Fibroblast of skin of right biceps (primary cell): ENCODE measurements around the gene HNF1B.
"Not testable (repeated sequence)": the region's sequence is repeated elsewhere in the genome, so short reads cannot be mapped to it uniquely, and the experiment has no call there.

Source experiments
- DNase-seq: peaks from one replicate; pipeline ENCODE4 v3.0.0-alpha.2; 2013

Gene HNF1B

DNA sequence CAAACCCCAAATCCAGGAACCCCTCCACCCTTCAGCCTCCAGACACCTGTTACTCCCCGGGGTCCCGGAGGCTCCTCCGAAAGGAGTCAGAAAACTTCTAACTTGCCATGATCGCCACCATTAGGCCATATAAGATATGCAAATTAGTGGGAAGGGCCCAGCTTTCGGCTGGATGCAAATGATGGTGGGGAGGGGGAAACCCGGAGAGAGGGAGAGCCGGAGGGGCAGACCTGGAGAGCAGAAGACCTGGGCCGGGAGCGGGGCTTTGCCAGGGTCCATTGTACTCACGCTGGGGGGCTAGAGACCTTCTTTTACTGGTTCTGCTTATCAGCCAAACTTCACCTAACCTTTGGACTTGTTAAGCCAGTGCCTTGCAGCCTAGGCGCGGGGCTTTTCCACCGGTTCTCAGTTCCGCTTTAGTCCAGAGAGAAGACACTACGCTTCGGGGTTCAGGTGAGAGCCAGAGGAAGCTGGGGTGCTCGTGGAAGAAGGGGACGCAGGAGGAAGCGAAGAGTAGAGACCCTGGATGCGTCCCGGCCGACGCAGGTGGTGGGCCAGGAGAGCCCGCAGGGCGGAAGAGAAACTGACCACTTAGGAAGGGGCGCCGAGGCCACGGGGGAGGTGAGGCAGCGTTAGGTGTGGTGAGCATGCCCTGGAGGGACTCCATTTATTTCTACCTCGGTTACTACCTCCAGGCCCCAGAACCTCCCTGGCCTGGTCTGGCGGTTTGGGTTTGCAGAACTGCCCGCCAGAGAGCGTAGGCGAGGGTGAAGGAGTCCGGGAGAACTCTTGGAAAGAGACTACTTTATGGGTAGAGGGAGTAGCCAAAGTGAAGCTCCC lies at the start of gene HNF1B:
Gene HNF1B (minus strand): TSS at position 99 of the 840 bp plus-strand sequence. CDS start 175 bp downstream, outside the sequence.
- no peak for DNase-seq

DNA sequence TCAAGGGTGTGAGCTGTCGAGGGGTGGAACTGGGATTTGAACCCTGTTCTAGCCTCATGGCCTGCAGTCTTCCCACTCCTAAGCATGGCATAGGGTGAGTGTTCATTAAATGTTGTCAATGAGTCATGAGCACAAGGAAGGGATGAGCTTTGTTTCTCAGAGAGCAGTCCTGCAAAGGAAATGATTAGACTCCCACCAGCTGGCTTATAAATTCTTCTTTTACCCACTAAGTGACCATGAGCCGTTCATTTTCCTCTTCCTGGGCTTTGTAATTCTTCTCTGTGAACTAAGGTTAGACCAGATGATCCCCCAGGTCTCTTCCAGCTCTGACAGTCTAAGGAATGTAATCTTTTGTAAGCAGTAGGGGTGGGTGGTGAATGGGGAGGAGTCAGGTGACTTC lies 47.9 kb upstream of the HNF1B start:
- DNase-seq = peak; percentile 66

- peak; percentile 30 for DNase-seq
These were observed 46.9 kb upstream of the HNF1B start for GRCh38 chr17:37791447-37792399.

GRCh38 chr17:37789771-37790541 lies 45.1 kb upstream of the HNF1B start:
- DNase-seq = no peak

DNA sequence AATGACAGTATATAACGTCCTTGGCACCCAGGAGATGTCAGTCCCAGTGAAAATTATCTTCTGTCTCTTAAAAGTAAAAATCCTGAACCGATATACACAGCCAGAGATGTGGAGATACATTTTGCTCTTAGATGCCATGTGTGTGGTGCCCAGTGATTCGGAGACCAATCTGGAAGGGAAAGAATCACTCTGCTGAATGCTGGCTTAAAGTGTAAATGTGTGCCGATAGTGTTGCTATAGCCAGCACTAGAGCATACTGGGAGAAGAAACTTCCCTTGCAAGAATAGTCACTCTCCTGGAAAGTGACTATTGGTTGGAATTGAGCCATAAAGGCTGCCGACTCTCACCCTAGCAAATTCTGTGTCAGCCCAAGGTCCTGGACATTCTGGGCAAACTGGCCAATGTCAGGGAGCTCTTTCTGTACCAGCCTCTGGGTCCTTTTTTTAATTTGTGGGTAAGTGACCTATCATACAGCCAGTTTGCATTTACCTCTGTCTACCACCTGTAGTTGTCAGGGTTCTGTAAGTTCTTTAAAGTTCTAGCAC lies 44.2 kb upstream of the HNF1B start:
- DNase-seq = no peak

- no peak for DNase-seq
These were observed 43.7 kb upstream of the HNF1B start for GRCh38 chr17:37788526-37788925.

DNA sequence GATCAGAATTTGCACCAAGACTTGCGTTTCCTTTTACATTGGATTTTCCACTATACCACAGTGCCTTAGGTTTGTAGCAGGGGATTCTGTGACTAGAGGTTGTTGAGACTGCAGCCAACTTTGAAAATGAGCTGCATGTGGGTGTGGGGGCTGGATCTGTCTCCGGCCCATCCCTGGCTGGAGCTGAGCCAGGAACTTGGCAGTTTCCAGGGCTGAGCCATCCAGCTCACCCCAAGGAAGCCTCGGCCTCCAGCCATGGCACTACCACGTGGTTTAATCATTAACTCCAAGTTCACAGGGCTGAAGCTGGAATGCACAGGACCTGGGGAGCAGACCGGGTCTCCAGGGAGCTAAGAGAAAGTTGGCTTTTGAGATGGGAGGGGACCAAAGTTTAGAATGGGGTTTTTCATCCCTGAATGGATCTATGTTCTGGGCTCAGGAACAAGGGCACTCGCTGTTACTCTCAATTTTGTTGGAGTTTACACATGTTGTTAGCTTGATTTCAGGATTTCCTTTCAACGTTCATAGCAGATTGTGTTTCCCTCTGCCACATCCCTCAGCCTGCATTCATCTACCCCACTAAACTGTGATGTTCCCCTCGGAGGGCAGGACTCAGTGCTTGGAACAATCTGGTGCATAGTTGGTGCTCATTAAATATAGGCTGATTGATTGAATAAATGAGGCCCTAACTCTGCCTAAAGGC lies 42.3 kb upstream of the HNF1B start:
- peak; percentile 31 for DNase-seq

- no peak for DNase-seq
These were observed 41.6 kb upstream of the HNF1B start for GRCh38 chr17:37786481-37786880.

GRCh38 chr17:37782460-37782859 lies 37.6 kb upstream of the HNF1B start:
- not testable (repeated sequence) for DNase-seq

DNA sequence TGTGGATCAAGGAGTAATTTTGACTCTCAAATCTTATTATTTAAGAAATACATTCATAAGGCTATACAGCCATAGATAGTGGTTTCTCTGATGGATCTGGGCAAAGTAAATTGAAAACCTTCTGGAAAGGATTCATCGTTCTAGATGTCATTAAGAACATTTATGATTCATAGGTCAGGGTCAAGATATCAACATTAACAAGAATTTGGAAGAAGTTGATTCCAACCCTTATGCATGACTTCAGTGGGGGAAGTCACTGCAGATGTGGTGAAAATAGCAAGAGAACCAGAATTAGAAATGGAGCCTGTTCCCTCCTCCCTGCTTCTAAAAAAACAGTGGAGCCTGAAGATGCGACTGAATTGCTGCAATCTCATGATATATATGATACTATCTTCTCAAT lies 36.6 kb upstream of the HNF1B start:
- DNase-seq = no peak

DNA sequence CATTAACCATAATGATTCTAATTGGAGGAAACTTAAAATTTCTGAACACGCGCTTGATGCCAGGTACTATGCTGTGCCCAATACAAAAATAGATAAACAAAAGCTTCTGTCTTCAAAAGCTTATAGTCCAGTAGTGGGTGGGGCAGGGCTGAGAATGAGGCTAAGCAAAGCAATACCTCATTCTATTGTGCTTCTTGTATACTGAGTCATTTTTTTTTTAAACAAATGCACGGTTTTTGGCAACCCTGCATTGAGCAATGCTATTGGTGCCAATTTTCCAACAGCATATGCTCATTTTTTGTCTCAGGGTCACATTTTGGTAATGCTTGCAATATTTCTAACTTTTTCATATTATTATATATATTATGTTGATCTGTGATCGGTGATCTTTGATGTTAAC lies 34.7 kb upstream of the HNF1B start:
- DNase-seq = peak; percentile 35

GRCh38 chr17:37774504-37774903 lies 29.6 kb upstream of the HNF1B start:
- DNase-seq = no peak

- DNase-seq = no peak
These were observed 28.1 kb upstream of the HNF1B start for GRCh38 chr17:37772982-37773381.

DNA sequence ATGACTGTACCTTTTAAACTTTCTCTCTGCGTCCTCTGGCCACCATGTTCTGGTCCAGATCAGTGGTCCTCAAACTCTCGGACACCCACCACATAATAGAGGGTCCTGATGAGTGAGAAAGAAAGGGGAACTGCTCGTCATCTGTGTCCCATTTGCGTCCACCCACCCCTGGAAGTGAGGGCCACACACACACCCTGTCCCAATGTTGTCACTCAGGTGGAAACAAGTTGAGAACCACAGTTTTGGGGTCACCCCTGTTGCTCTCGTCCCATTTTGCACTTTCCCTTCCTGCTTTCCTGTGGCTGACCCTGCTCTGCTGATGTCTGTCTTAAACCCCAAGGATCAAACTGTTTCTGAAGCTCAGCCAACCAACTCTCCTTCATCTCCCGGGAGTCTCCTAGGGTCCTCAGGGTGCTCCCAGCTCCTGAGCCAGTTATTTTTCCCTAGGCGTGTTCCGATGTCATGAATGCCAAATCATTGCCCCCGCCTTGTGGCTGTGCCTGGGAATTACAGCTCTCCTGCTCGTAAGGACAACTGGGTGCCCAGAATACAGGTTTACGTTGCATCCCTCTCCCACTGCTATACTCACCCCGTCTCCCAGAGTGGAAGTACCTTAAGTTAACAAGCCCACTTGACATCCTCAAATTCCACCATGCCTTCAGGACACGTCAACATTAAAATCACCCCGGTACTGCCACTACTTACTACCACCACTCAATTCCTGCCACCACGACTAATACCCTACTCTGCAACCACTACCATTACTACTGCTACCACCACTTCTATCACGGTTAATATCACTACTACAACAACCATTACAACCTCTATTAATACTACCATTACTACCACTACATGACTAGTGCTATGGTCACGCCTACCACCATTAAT lies 26.0 kb upstream of the HNF1B start:
- peak; percentile 64 for DNase-seq

DNA sequence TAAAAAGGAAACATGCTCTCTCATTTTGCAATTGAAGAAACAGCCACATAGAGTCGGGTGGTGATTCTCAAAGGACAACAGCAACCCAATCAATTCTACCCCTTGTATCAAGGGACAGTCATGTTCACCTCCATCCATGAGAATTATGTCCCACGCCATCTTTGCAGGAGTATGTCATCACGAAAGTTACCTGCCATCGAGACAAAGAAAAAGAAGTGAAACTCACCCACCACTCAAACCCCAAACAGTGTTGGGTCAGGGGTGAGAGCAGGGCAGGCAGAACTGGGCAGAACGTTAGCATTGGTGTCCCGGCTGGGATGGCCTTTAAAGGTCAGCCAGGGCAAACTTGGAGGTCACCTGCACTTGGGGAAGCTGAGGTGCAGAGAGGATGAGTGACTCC lies 24.2 kb upstream of the HNF1B start:
- DNase-seq = no peak

GRCh38 chr17:37768438-37768837 lies 23.6 kb upstream of the HNF1B start:
- no peak for DNase-seq

- DNase-seq = no peak
These were observed 22.1 kb upstream of the HNF1B start for GRCh38 chr17:37766971-37767370.

DNA sequence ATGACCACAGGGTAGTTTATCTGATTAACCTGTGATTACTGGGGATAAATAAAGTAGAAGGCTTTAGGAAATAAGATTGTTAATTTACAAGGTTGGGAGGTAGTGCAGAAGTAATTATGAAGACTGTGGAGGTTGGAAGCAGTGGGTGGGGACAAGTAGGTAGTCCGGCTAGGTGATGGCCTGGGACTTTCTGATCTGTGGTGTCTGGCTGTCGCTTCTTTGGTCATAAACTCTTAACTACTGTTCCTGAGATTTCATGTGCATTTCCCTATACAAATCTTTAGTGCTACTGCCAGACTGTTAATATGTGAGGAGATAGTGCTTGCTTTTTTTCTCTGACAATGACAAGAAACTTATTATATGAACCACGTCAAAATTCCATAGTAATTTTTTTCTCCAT lies 19.5 kb upstream of the HNF1B start:
- no peak for DNase-seq

- no peak for DNase-seq
These were observed 17.8 kb upstream of the HNF1B start for GRCh38 chr17:37762666-37763065.

GRCh38 chr17:37761961-37762360 lies 17.1 kb upstream of the HNF1B start:
- DNase-seq = no peak

DNA sequence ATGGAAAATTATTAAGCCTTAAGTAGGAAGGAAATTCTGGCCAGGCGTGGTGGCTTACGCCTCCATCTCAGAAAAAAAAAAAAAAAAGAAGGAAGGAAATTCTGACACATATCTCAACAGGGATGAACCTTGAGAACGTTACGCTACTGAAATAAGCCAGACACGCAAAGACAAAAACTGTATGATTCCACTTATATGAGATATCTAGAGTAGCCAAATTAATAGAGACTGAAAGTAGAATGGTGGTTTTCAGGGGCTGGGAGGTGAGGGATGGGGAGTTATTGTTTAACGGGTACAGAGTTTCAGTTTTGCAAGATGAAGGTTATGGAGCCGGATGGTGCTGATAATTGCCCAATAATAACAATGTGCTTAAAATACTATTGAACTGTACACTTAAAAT lies 16.2 kb upstream of the HNF1B start:
- DNase-seq = no peak
